Epithelial cell of umbilical artery (primary cell): ENCODE data around the gene TOR1AIP1. TPM values are rescaled to one million over a fixed set of nuclear protein-coding genes. Genes with fewer than 3 reads are reported as not detected.

Experiments
- total RNA-seq: library from RNA; depleted of rRNA; stranded (reverse); fragments of >200 nt; gene quantifications from 2 replicates; pipeline ENCODE4 v1.2.3, GENCODE V29; 2014

TOR1AIP1 gene, protein sequence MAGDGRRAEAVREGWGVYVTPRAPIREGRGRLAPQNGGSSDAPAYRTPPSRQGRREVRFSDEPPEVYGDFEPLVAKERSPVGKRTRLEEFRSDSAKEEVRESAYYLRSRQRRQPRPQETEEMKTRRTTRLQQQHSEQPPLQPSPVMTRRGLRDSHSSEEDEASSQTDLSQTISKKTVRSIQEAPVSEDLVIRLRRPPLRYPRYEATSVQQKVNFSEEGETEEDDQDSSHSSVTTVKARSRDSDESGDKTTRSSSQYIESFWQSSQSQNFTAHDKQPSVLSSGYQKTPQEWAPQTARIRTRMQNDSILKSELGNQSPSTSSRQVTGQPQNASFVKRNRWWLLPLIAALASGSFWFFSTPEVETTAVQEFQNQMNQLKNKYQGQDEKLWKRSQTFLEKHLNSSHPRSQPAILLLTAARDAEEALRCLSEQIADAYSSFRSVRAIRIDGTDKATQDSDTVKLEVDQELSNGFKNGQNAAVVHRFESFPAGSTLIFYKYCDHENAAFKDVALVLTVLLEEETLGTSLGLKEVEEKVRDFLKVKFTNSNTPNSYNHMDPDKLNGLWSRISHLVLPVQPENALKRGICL
- total RNA-seq, result 23.7 and 29.8 TPM in 2 replicates

DNA sequence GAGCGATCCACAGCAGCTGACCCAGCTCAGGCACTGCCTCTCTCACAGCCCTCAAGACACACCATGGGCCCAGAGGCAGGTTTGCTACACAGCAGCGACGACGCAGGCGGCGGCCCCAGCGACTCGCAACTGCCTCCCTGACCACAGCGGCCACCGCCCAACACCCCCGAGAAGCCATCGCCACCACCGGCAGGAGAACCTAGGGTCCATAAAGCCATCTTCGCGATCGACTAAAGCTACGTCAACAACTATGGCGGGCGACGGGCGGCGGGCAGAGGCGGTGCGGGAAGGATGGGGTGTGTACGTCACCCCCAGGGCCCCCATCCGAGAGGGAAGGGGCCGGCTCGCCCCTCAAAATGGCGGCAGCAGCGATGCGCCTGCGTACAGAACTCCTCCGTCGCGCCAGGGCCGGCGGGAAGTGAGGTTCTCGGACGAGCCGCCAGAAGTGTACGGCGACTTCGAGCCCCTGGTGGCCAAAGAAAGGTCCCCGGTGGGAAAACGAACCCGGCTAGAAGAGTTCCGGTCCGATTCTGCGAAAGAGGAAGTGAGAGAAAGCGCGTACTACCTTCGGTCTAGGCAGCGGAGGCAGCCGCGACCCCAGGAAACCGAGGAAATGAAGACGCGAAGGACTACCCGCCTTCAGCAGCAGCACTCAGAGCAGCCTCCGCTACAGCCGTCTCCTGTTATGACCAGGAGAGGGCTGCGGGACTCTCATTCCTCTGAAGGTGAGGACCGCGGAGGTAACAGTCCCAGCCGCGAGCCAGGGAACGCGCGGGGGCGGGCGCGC is at the start of gene TOR1AIP1:
TSS of gene TOR1AIP1 (plus strand) at position 33 of the 787 bp plus-strand sequence. CDS start at position 251, 218 bp downstream.

DNA sequence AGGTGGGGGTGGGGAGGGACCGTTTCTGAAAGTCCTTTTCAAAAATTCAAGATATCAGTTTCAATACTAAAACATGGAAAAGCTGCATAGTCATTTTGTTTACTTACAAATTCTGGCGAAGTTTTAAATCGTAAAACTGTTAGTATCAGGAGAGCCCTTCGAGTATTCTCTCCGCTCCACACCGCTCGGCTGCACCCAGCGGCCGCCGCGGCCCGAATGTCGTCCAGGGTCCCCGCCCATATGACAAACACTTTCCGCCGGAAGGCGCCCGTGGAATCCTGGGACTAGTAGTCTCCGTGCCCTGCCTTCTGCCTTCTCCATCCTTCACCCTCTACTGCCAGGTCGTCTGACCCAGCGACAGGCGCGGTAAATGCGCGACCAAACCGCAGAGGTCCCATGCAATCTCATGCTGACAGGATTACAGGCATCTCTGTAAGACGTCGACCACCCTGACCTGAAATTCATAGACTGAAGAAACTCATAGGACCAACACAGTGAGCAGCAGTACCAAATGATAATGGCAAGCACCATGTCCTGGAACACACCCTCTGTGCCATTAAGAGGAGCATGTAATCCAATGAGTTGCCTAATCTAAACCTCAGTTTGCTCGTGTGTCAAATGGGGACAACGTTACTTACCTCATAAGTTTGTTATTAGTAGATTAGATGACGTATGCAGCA is 4.4 kb upstream of the TOR1AIP1 start, which contains the start of gene TOR1AIP2:
TSS of gene TOR1AIP2 (minus strand) at position 218 of the 680 bp plus-strand sequence. CDS start 25,138 bp downstream, outside the sequence.

DNA sequence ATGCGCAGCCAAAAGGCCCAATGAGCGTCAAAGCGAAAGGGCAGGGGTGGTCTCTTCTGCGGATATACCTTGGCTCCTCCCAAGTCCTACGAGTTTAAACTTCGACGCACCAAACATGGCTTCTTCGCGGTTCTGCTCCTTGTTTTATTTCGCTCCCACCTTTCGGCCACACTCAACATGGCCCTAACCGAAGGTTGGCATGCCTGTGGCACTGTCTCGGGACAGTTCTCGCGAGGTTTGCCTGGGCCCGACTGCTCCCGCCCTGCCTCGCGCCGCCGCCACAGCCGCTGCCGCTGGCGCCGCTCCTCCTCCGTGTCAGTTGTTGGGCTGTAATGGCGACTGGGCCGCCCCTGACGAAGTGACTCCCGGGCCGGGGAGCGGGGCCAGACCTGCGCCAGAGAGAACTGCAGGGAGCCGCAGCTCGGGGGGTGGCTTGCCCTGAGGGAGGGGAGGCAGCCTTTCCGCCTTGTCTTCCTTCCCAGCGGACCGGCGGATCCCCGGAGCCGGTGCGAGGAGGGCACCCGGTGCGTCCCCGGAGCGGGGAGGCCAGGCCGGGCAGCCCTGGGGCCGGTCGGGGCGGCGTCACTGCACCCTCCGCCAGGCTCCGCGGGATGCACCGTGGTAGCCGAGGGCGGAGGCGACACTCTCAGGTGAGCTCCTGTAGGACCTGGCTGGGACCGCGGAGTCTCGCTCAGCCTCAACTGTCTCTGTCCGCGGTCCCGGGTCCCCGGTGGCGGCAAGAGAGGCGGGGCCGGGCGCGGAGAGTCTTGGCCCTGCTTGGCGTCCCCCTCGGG is 72.6 kb downstream of the TOR1AIP1 start, which contains the start of gene CEP350:
TSS of gene CEP350 (plus strand) at position 318 of the 794 bp plus-strand sequence. CDS start 31,372 bp downstream, outside the sequence.

Other genes starting within 250 kb of the TOR1AIP1 start
- gene FAM163A, start 139.0 kb upstream of the TOR1AIP1 start, total RNA-seq, result under 0.01 TPM in 2 replicates
- 70.5 and 101 TPM in 2 replicates for gene TOR1AIP2, start 4.5 kb upstream of the TOR1AIP1 start, total RNA-seq
- gene CEP350, start 72.5 kb downstream of the TOR1AIP1 start, total RNA-seq, result 26.6 and 41.6 TPM in 2 replicates